Measurements from ENCODE around the gene SHISAL2B.
"Not testable (repeated sequence)": the region's sequence is repeated elsewhere in the genome, so short reads cannot be mapped to it uniquely, and the experiment has no call there.

DNA sequence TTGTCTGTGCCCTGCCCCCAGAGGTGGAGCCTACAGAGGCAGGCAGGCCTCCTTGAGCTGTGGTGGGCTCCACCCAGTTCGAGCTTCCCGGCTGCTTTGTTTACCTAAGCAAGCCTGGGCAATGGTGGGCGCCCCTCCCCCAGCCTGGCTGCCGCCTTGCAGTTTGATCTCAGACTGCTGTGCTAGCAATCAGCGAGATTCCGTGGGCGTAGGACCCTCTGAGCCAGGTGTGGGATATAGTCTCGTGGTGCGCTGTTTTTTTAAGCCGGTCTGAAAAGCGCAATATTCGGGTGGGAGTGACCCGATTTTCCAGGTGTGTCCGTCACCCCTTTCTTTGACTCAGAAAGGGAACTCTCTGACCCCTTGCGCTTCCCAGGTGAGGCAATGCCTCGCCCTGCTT lies 24.2 kb downstream of the SHISAL2B start:
- TF ChIP-seq, protein P1, sequence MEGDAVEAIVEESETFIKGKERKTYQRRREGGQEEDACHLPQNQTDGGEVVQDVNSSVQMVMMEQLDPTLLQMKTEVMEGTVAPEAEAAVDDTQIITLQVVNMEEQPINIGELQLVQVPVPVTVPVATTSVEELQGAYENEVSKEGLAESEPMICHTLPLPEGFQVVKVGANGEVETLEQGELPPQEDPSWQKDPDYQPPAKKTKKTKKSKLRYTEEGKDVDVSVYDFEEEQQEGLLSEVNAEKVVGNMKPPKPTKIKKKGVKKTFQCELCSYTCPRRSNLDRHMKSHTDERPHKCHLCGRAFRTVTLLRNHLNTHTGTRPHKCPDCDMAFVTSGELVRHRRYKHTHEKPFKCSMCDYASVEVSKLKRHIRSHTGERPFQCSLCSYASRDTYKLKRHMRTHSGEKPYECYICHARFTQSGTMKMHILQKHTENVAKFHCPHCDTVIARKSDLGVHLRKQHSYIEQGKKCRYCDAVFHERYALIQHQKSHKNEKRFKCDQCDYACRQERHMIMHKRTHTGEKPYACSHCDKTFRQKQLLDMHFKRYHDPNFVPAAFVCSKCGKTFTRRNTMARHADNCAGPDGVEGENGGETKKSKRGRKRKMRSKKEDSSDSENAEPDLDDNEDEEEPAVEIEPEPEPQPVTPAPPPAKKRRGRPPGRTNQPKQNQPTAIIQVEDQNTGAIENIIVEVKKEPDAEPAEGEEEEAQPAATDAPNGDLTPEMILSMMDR (IDR thresholded peaks at IDR 0.05; ENCODE audit: extremely low read depth in 1 of 2, insufficient read depth in 1 of 2, low read depth in 1 of 2, low read length in 2 of 2): not testable (repeated sequence)
- not testable (repeated sequence) for TF ChIP-seq POLR2A (IDR thresholded peaks at IDR 0.05; ENCODE audit: low read depth, low read length)

Measured in endothelial cell of umbilical vein (primary cell).